Colon (tissue), 2 donors: ENCODE measurements around the gene SORCS3.

Experiments used
- FAIRE-seq: peaks from 2 replicates; lab custom pipeline; 2012; peaks lifted over from hg19 to GRCh38; lab: Jason Lieb, UNC
- donor health status: control.
- donor health status: control.

The SORCS3 gene

DNA sequence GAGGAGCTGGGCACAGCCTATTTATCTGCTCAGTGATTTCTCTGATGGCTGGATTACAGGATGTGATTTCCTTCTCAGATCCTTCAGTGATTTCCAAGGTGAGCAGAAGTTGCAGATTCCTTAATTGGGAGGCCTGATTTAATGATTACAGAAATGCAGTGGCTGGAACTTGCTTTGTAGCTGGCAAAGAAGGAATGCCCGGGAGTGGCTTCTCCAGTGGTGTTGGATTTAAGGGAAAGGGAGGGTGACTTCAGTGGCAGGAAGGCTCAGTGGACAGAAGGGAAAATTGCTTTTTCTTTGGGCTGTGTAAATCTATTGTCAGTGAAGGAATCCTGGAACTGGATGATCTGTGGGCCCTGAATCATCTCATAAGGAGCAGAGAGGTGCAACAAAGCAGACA is 5.1 kb downstream of the SORCS3 start:
- FAIRE-seq: no peak

- FAIRE-seq: no peak
Observed at GRCh38 chr10:104648421-104648820, 7.3 kb downstream of the SORCS3 start.

- no peak for FAIRE-seq
Observed at GRCh38 chr10:104650072-104650471, 9.0 kb downstream of the SORCS3 start.

DNA sequence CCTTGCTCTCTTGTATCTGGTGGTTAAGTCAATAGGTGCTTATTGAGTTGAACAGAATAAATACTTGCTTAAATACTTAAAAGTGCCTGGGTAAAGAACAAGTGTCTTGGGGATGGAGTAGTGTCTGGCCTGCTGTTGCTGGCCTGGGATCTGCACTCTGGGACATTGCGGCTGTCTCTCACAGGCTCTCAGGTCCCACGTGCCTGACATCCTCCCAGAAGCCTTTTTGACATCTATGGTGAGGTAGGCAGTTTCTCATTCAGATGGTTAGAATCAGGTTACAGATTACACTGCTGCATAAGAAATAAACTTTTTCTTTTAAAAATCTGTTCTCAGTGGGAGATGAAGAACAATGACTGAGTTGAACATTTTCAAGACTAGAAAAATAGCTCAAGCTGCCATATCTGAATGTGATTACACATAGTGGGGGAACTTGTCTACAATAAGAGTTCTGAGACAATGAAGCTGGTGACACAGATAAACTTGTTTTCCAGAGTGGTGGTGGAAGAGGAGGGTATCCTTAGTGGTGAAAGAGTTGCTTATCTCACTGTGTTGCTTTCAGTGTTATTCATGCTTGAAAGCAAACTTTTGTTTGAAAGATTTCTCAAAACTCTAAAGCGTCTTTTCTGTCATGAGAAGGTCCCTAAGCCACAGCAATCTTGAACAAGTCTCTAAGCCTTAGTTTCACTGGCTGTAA is 9.7 kb downstream of the SORCS3 start:
- FAIRE-seq: no peak

GRCh38 chr10:104657036-104657435 is 15.9 kb downstream of the SORCS3 start:
- FAIRE-seq: no peak

DNA sequence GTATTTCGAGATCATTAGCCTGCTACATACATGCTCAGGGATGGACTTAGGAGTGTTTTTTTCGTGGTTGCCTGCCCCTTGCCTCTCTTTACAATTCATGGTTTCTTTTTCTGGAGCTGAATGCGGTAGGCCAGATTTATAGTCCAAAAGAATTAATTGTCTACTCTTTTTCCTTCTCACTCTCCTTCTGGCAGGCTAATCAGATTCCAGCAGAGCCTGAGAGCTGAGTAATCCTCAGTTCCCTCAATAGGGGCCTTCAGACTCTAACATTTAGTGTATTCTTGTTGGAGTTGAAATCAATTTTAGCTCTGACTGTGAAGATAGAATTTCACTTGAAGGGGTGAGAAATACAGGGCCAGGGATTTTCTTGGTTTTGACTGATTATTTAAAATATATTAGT is 16.4 kb downstream of the SORCS3 start:
- FAIRE-seq: no peak

GRCh38 chr10:104658067-104658466 is 17.0 kb downstream of the SORCS3 start:
- no peak for FAIRE-seq

DNA sequence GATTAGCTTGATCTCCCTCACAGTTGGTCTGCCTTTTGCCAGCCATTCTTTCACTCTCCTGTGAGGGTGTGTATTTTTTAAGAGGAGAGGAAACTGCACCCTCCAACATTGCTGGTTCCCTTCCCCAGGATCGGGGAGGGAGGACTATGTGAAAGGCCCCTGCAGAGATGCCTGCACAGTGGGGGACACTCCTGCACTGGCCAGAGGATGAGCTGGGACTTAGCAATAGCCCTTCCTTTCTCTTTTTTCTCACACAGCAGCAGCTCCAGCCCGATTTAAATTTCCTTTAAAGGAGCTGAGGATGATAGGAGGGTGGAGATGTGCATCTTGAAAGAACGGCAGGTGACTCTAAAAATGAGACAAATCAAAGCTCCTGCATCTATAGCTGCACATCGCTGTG is 18.7 kb downstream of the SORCS3 start:
- no peak for FAIRE-seq

DNA sequence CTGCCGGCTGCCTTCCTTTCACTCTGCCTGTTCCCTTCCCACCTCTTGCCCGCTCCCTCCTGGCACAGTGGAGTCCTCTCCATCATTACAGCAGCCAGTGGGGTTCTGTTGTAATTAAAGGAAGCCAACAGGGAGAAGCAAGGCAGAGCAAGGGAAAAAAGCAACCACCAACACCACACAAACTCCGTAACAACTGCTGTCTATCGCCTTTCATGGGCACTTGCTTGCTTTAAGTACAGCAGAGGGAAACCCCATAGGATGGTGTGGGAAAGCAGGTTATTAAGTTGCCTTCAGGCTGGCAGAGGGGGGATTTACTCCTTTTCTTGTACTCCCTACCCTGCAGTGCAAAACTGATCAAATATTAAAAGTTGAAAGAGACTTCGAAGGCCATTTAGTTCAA is 22.0 kb downstream of the SORCS3 start:
- FAIRE-seq: no peak

GRCh38 chr10:104663563-104663962 is 22.5 kb downstream of the SORCS3 start:
- FAIRE-seq: no peak

GRCh38 chr10:104664205-104664604 is 23.1 kb downstream of the SORCS3 start:
- no peak for FAIRE-seq

- FAIRE-seq: no peak
Observed at GRCh38 chr10:104665174-104665573, 24.1 kb downstream of the SORCS3 start.

DNA sequence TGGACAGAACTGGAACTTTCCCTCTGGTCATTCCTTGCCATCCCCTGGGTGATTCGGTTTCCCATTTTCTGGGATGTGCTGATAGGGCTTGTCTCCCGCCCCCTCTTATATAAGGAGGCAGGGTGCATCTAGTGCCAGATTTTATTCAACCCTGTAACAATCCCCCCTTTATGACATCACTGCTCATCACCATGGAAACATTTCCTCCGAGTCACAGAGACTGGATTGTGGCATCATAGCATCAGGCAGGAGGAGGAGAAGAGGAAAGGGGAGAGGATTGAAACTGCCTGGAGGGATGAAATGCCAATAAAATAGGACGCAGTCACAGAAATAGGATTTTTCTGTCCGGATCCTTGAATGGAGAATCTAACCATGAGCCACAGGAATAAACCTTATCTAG is 25.0 kb downstream of the SORCS3 start:
- no peak for FAIRE-seq

DNA sequence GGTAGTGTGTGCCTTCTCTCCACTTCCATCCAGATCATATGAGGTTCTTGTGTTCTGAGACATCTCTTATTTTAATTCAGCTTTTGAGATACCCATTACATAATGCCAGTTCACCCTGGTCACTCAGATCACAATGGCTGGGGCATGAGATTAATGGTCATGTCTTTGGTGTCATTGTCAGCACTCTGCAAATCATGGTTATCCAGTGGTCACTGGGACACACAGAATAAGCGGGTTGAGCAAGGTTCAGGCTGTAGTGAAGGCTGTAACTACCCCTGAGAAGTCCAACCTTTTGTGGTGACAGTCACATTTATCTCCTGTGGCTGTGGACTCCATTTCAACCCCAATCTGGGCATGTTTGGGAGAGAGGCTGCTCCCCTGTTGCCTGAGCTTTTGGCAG is 35.8 kb downstream of the SORCS3 start:
- FAIRE-seq: no peak

DNA sequence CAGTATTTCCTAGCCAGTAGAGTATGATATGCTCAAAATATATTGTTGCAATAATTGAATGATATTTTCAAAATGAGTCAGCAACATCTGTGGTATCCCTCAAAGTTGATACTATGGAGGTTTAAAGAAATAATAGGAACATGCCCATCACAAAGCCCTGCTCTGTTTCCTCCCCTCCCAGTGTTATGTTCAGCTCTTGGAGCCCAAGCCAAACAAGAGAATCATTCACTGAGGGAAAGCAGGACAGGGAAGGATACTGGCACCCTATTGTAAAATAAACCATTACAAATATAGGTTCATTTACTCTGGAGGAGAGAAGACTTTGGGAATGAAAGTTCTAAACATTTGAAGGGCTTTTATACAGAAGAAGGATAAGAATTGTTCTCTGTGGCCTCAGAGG is 37.6 kb downstream of the SORCS3 start:
- FAIRE-seq: no peak

DNA sequence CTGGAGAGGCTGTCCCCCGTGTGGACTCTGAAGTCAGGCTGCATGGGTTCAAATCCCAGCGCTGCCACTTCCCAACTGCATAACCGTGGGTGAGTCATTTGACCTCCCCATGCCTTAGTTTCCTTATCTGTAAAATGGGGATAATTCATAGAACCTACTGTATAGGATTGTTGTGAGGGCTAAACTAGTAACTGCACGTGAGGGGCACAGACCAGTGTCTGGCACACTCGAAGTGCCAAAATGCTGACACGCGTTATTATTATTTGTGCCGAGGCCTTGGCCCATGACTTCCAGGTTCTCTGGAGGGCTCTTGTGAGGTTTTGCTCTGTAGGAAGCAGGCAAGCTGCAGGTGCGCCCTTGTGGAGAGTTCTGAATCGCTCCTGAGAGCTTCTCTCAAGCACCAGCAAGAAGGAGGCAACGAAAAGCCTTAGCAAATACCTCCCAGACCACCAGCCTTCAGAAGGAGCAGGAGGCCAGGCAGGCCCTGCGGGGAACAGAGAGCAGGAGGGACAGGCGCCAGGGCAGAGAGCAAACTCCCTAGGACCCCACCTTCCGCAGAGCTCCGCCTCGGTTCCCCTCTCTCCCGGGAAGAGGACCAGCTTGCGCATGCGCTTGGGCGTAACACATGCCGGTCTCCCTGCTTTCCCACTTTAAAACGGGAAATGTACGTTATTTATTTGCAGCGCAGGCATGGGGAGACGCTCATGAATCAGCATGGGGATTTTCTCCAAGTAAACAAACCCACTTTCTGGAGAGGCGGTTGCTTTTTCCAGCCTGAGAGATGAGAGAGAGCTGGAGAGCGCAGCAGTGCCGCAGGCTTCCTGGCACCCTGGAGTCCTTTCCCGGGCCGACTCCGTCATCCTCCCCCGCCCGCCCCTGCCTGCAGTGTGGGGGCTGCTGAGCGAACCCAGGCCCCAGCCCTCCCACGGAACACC is 39.6 kb downstream of the SORCS3 start:
- FAIRE-seq: no peak

DNA sequence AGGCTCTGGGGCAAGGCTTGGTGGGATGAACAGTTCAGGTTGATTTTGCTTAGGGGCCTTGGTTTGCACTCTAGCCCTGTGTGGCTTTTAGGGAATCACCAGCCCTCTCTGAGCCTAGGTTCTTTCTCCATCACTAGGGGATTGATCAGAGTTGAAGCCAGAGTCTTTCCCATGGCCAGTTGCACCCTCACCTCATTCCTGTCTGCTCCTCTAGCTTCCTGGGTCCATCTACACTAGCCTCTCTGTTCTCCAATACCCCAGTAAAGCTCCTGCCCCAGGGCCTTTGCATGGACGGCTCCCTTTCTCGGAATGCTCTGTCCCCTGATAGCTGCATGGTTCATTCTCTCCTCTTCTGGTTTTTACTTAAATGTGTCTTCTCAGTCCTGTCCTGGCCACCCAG is 40.4 kb downstream of the SORCS3 start:
- no peak for FAIRE-seq

GRCh38 chr10:104683567-104683966 is 42.5 kb downstream of the SORCS3 start:
- FAIRE-seq: no peak

- no peak for FAIRE-seq
Observed at GRCh38 chr10:104686829-104687228, 45.7 kb downstream of the SORCS3 start.

- no peak for FAIRE-seq
Observed at GRCh38 chr10:104688251-104689042, 47.4 kb downstream of the SORCS3 start.

DNA sequence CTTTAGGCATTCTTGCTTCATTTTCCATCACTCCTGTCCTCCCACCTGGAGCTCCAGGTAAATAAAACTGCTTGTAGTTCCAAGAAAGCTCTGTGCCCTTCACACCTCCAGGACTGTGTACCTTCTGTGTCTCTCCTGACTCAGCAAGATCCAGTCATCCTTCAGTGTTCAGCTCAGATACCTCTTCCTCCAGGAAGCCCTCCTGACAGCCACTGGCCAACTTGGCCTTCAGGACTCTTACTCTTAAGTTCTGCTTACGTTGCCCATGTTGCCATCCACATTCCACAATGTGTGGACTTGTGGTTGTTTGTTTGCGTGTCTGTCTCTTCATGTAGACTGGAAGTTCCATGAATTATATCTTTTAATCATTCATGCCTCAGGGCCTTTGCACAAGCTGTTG is 48.0 kb downstream of the SORCS3 start:
- no peak for FAIRE-seq

DNA sequence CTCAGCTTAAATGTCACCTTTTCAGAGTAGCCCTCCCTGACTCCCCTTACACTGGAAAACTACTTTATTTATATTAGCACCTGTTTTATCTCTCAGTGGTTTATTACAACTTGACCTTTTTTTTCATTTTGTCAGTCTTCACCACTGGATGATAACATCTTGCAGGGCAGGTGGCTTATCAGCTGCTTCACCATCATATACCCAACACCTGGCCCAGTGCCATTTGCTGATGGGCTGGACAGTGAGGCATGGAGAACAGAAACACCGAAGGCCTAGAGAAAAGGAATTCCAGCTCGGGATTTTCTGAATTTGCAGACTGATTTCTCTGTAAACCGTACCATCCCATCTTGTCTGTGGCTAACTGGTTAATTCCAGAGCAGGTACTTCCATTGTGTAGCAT is 48.5 kb downstream of the SORCS3 start:
- no peak for FAIRE-seq

DNA sequence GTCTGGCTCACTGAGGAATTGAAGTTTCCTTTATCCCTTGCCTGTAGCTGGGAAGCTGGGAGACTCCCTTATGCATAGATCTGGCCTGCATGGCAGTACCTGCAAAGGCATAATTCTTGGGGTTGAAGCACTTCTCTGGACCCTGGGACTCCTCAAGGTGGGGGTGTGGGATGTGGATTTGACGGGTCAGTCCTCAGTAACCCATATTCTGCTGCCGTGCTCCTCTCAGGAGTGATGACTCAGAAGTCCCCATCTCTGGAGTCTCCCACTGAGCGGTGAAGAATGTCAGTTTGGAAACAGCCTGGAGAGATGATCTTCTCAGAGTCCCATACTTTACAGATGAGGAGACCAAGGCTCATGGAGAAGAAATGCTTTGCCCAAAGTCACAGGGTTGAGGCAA is 49.0 kb downstream of the SORCS3 start:
- no peak for FAIRE-seq
